Middle frontal gyrus (tissue), 1 donor: Measurements from ENCODE around the gene FHIP2A.
"Not testable (repeated sequence)": the region's sequence is repeated elsewhere in the genome, so short reads cannot be mapped to it uniquely, and the experiment has no call there.

Experiments used
- DNase-seq: peaks from one replicate; pipeline ENCODE4 v3.0.0-alpha.2; 2015; ENCODE audit warnings: low spot score; ENCODE audit errors: extremely low spot score

Gene FHIP2A

GRCh38 chr10:114821293-114821914 is at the start of gene FHIP2A:
Gene FHIP2A, plus strand, starts transcription at chr10:114821780. Its CDS starts 299 bp downstream, at chr10:114822079.
- peak; percentile 39 for DNase-seq

GRCh38 chr10:114772496-114773196 is 48.9 kb upstream of the FHIP2A start:
- no peak for DNase-seq

GRCh38 chr10:114773197-114773532 is 48.4 kb upstream of the FHIP2A start:
- no peak for DNase-seq

- not testable (repeated sequence) for DNase-seq
Measured at GRCh38 chr10:114775082-114775481, 46.5 kb upstream of the FHIP2A start.

- DNase-seq = no peak
Measured at GRCh38 chr10:114777415-114777814, 44.2 kb upstream of the FHIP2A start.

- no peak for DNase-seq
Measured at GRCh38 chr10:114779803-114780576, 41.6 kb upstream of the FHIP2A start.

- no peak for DNase-seq
Measured at GRCh38 chr10:114780577-114781184, 40.9 kb upstream of the FHIP2A start.

GRCh38 chr10:114782666-114783065 is 38.9 kb upstream of the FHIP2A start:
- no peak for DNase-seq

GRCh38 chr10:114783686-114784085 is 37.9 kb upstream of the FHIP2A start:
- DNase-seq = no peak

GRCh38 chr10:114786492-114786891 is 35.1 kb upstream of the FHIP2A start:
- DNase-seq = not testable (repeated sequence)

- DNase-seq = not testable (repeated sequence)
Measured at GRCh38 chr10:114787131-114787530, 34.4 kb upstream of the FHIP2A start.

GRCh38 chr10:114791768-114792167 is 29.8 kb upstream of the FHIP2A start:
- no peak for DNase-seq

- no peak for DNase-seq
Measured at GRCh38 chr10:114795039-114795438, 26.5 kb upstream of the FHIP2A start.

GRCh38 chr10:114800361-114800760 is 21.2 kb upstream of the FHIP2A start:
- DNase-seq = no peak

GRCh38 chr10:114801411-114801813 is 20.2 kb upstream of the FHIP2A start:
- DNase-seq = no peak

GRCh38 chr10:114802177-114802576 is 19.4 kb upstream of the FHIP2A start:
- no peak for DNase-seq

GRCh38 chr10:114806562-114807391 is 14.8 kb upstream of the FHIP2A start:
- DNase-seq = no peak

GRCh38 chr10:114808982-114809381 is 12.6 kb upstream of the FHIP2A start:
- no peak for DNase-seq

- no peak for DNase-seq
Measured at GRCh38 chr10:114810926-114811325, 10.7 kb upstream of the FHIP2A start.

- DNase-seq = no peak
Measured at GRCh38 chr10:114811862-114812261, 9.7 kb upstream of the FHIP2A start.

- DNase-seq = no peak
Measured at GRCh38 chr10:114815791-114816190, 5.8 kb upstream of the FHIP2A start.
